ENCODE data around the gene KRTAP5-6. TPM values are rescaled to one million over a fixed set of nuclear protein-coding genes. Genes with fewer than 3 reads are reported as not detected.

Gene KRTAP5-6
- total RNA-seq, 1 experiment from 2014 or later = not detected

DNA sequence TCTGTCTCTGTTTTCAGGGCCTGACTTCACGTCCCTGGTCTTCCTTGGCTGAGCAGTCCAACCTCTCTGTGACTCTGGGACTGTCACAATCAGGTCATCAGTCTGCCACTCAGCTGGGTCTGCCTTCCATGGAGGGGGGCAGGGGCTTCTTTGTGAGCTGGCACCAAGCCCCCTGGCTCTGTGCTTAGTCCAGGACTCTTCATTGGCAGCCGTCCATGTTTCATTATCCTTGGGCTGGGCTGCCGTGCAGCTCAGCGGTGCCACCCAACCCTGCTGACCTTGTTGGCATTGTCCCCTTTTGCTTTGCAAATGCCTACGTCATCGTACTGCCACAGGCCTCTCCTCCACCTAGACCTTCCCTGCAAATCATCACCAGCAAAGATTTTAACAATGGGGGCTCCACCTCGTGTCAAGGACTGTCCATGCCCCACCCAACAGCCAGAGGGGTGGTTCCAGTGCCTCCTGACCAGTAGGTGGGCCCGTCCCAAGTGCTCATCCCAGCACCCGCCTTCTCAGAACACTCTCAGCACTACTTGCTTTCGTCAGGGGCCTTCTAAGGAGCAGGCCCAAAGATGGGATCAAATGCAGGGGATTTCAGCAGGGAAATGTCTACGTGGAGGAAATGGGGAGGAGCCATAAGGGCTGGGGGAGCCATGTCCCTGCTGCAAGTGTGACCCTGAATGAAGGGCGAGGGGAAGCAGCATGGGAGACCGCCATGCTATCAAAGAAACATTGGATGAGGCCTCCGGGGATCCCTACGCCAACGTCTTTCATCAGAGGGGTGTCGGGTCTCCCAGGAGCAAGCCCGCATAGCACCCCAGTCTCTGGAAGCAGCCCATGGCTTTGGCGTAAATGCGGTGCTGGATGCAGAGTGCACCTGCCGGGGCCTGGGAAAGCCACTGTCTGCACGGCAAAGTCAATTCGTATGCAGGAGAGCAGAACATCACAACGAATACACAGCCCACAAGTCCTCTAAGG, 18.2 kb downstream of the KRTAP5-6 start:
- Histone ChIP-seq H3K9me2 (ENCODE audit: insufficient read depth) (no peaks in the 10 kb centered on the region), H3K79me2 (ENCODE audit: insufficient read depth, low read length) (no peaks in the 10 kb centered on the region), H3K27ac (ENCODE audit: low read depth, low read length) (no peak overlapping the region), H4K20me1 (ENCODE audit: insufficient read depth) (no peaks in the 10 kb centered on the region), H3K9ac (ENCODE audit: low read length) (no peak overlapping the region), H3K9me3 (ENCODE audit: control insufficient read depth in 1 of 2, insufficient read depth in 1 of 2, low read depth in 1 of 2, low read length in 2 of 2) (no peaks in the 10 kb centered on the region), H3K4me3 (replicated peaks in 1 of 2; ENCODE audit: low read depth in 1 of 2, low read length in 2 of 2) (no peak overlapping the region), H2AFZ (ENCODE audit: low read depth, low read length, poor library complexity, severe bottlenecking) (no peak overlapping the region), H3K27me3 (ENCODE audit: insufficient read depth, low read length) (no peaks in the 10 kb centered on the region), H3K4me2 (ENCODE audit: low read length) (no peak overlapping the region), H3K36me3 (ENCODE audit: control insufficient read depth in 1 of 2, insufficient read depth in 2 of 2, low read length in 2 of 2) (no peaks in the 10 kb centered on the region), H3K4me1 (ENCODE audit: control insufficient read depth in 1 of 2, insufficient read depth in 2 of 2, low read length in 2 of 2) (no peaks in the 10 kb centered on the region)
- ChIA-PET RAD21 (ENCODE audit: low non-redundant PET in 1 of 2, low total read pairs in 2 of 2, uncharacterized antibody in 2 of 2, unreplicated experiment in 2 of 2) (no interaction called here), POLR2A (no interaction called here), CTCF (no interaction called here)
- intact Hi-C loops (cut with micrococcal nuclease) = loop anchor here (5.0 kb wide), 1 partner anchor 97 kb away; no protein-coding TSS in a partner anchor
- BruUV-seq (replicated peaks) = no TSS peak
- no peak for ATAC-seq
- TF ChIP-seq SRF (IDR thresholded peaks at IDR 0.05; ENCODE audit: low read depth) = no peak
- no peak for TF ChIP-seq POLR2A (IDR thresholded peaks at IDR 0.05; ENCODE audit: borderline replicate concordance, extremely low read depth, insufficient read depth, insufficient read length)
- no peak for TF ChIP-seq EGR1 (IDR thresholded peaks at IDR 0.05; ENCODE audit: low read depth)
- TF ChIP-seq EZH2phosphoT487 (IDR thresholded peaks at IDR 0.05; ENCODE audit: borderline replicate concordance) = no peak
- TF ChIP-seq SP1 (IDR thresholded peaks at IDR 0.05; ENCODE audit: low read depth) = no peak
- no peak for TF ChIP-seq ZFX (IDR thresholded peaks at IDR 0.05)
- no peak for TF ChIP-seq CBX3 (IDR thresholded peaks at IDR 0.05; ENCODE audit: low read depth)
- TF ChIP-seq RAD21 (IDR thresholded peaks at IDR 0.05; ENCODE audit: low read depth) = no peak
- no peak for TF ChIP-seq EZH2 (IDR thresholded peaks at IDR 0.05)
- DNase-seq (ENCODE audit: low read depth, low spot score) = no peak

DNA sequence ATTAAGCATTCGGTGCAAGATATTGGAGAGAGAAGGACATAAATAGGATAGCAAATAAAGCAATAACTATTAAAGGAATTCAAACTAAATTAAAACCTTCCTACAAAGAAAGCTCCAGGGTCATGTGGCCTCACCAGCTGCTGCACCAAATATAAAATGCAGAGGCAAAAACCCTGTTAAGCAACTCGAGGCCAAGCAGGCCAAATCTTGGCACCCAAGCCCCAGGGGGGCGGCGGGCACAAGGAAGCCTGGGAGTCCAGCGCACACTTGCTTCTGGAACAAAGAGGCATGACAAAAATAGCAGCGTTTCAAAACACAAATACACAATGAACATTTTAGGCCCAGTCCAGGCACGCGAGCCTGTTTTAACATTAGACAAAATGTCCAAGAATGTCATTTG, 20.8 kb downstream of the KRTAP5-6 start:
- RAD21 ChIA-PET (ENCODE audit: low non-redundant PET in 1 of 2, low total read pairs in 2 of 2, uncharacterized antibody in 2 of 2, unreplicated experiment in 2 of 2) = no interaction called here
- no peaks in the 10 kb centered on the region for H3K9me2 ChIP-seq (ENCODE audit: insufficient read depth)
- H3K36me3 ChIP-seq (ENCODE audit: control insufficient read depth in 1 of 2, insufficient read depth in 2 of 2, low read length in 2 of 2) = no peaks in the 10 kb centered on the region
- H3K27me3 ChIP-seq (ENCODE audit: insufficient read depth, low read length) = no peaks in the 10 kb centered on the region
- H3K4me2 ChIP-seq (ENCODE audit: low read length) = no peak overlapping the region
- no peaks in the 10 kb centered on the region for H3K9me3 ChIP-seq (ENCODE audit: control insufficient read depth in 1 of 2, insufficient read depth in 1 of 2, low read depth in 1 of 2, low read length in 2 of 2)
- intact Hi-C loops (cut with micrococcal nuclease) = no loop called here
- H3K4me3 ChIP-seq (replicated peaks in 1 of 2; ENCODE audit: low read depth in 1 of 2, low read length in 2 of 2) = no peak overlapping the region
- no peak for ATAC-seq
- H3K79me2 ChIP-seq (ENCODE audit: insufficient read depth, low read length) = no peaks in the 10 kb centered on the region
- no peaks in the 10 kb centered on the region for H4K20me1 ChIP-seq (ENCODE audit: insufficient read depth)
- CTCF ChIA-PET = interaction anchor here (1.8 kb wide), 1 partner anchor 24 kb away, joined by 4 read pairs; no protein-coding TSS in a partner anchor
- no peak overlapping the region for H3K9ac ChIP-seq (ENCODE audit: low read length)
- no TSS peak for BruUV-seq (replicated peaks)
- H3K4me1 ChIP-seq (ENCODE audit: control insufficient read depth in 1 of 2, insufficient read depth in 2 of 2, low read length in 2 of 2) = no peaks in the 10 kb centered on the region
- no peak for DNase-seq (ENCODE audit: low read depth, low spot score)
- H2AFZ ChIP-seq (ENCODE audit: low read depth, low read length, poor library complexity, severe bottlenecking) = no peak overlapping the region
- POLR2A ChIA-PET = no interaction called here
- no peak overlapping the region for H3K27ac ChIP-seq (ENCODE audit: low read depth, low read length)
- TF ChIP-seq REST (IDR thresholded peaks at IDR 0.05; ENCODE audit: low read depth) = no peak
- TF ChIP-seq EZH2 (IDR thresholded peaks at IDR 0.05) = no peak
- no peak for TF ChIP-seq ELF1 (IDR thresholded peaks at IDR 0.05; ENCODE audit: borderline replicate concordance, low read depth)
- no peak for TF ChIP-seq SP1 (IDR thresholded peaks at IDR 0.05; ENCODE audit: low read depth)
- TF ChIP-seq ZBTB33 (IDR thresholded peaks at IDR 0.05; ENCODE audit: extremely low read depth, insufficient replicate concordance, low read length) = no peak
- TF ChIP-seq TCF7L2 (IDR thresholded peaks at IDR 0.05; ENCODE audit: borderline replicate concordance, extremely low read depth, insufficient read depth, insufficient read length) = no peak
